GM21528 (cell line): ENCODE data around the gene LRIG3.
"Not testable (repeated sequence)": the region's sequence is repeated elsewhere in the genome, so short reads cannot be mapped to it uniquely, and the experiment has no call there.

Source experiments
- ATAC-seq: cut with Tn5 transposase; IDR thresholded peaks from one replicate; pipeline ENCODE4 v1.9.1; 2021; ENCODE audit warnings: mild to moderate bottlenecking, moderate library complexity; ENCODE audit not compliant: unreplicated experiment, low FRiP score

LRIG3 gene

GRCh38 chr12:58860056-58860787 is 60.1 kb downstream of the LRIG3 start:
- no peak for ATAC-seq

DNA sequence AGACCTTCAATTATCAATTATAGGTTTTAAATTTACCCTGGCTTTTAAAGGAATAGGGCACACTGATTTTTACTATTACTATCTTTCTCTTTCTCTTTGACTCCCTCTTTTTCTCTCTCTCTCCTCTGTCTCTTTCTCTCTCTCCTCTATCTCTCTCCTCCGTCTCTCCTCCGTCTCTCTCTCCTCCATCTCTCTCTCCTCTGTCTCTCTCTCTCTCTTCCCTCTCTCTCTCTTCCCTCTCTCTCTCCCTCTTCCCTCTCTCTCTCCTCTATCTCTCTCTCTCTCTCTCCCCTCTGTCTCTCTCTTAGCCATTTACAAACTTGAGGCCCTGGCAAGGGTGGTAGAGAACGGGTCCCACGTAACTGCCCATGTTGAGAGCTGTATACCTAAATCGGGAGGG is 62.3 kb downstream of the LRIG3 start:
- ATAC-seq: no peak

GRCh38 chr12:58857206-58857605 is 63.1 kb downstream of the LRIG3 start:
- not testable (repeated sequence) for ATAC-seq

GRCh38 chr12:58855630-58856029 is 64.7 kb downstream of the LRIG3 start:
- ATAC-seq: not testable (repeated sequence)

GRCh38 chr12:58850826-58851225 is 69.5 kb downstream of the LRIG3 start:
- no peak for ATAC-seq

DNA sequence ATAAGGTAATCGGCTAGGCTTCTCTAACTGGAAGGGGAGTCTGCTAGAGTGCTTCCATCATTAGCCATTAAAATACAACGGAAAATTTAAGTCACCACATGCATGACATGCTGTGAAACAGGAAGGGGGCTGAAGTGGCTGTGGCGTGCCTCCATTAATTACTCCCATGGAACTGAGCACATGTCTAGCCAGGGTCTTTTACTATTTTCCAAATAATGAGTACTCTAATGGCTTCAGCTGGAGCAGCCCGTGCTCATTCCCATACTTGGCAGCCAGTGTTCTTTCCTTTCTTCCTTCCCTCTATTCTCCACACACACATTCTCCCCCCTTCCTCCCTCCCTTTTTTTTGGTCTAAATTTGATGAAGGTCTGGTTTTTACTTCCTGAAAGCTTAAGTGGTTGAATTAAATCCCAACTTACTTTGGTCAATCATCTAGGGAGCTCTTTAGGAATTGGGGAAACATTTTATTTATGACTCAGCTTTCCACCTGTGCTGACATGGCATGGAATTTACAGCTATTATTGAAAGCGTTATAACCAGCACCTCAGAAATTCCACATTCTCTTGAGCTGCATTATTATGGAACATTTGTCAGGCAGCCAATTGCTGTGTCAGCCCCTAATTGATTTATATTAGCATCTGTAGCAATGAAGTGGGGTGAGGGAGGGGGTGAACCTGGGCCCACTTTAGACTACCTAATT is 72.3 kb downstream of the LRIG3 start:
- ATAC-seq: no peak

GRCh38 chr12:58844161-58844560 is 76.1 kb downstream of the LRIG3 start:
- no peak for ATAC-seq

DNA sequence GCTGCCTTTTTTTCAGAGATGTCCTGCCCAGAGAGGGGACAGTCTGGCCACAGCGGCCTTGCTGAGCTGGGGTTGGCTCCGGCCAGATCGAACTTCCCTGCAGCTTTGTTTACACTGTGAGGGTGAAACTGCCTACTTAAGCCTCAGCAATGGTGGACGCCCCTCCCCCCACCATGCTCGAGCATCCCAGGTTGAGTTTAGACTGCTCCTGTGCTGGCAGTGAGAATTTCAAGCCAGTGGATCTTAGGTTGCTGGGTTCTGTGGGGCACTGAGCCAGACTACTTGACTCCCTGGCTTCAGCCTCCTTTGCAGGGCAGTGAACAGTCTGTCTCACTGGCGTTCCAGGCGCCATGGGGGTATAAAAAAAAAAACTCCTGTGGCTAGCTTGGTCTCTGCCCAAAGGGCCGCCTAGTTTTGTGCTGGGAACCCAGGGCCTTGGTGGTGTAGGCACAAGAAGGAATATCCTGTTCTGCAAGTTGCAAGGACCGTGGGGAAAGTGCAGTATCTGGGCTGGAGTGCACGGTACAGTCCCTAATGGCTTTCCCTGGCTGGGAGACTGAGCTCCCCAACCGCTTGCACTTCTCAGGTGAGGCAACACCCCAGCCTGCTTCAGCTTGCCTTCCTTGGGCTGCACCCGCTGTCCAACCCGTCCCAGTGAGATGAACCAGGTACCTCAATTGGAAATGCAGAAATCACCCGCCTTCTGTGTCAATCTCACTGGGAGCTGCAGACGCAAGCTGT is 79.1 kb downstream of the LRIG3 start:
- no peak for ATAC-seq

DNA sequence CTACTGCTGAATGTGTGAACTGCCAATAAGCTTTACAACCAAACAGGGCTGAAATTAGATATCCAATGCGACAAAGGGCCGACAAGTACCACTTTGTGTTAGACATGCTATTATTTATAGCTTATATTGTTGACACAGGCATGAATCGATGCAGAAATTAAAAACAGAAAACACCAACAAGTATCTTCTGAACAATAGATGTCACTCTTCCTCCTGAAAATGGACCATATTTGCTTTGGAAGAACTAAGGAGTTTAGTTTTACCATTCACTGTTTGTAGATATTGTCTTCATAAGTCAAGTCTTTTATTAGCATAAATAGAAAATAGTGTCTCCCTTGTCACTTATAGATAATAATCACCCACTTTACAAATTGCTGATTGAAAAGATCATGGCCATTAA is 86.5 kb downstream of the LRIG3 start:
- ATAC-seq: no peak

DNA sequence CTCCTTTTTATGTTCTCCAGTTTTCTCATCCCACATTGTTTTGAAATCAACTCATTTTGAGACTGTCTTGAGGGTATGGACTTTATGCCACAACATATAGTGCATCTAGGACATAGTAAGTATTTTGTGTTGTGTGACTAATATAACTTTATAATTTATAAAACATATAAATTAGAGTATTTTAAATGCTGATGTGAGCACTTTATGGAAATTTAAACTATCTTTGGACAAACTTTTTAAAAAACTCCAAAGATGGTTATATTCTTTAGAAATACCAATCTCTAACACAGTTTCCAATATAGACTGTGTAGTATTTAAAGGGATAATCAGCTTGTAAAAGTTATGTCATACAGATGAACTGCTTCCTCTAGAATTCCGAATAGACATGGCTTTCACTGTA is 87.4 kb downstream of the LRIG3 start:
- no peak for ATAC-seq
